Psoas muscle (tissue), 8 donors: ENCODE results near the gene EIF1. TPM values are rescaled to one million over a fixed set of nuclear protein-coding genes. Genes with fewer than 3 reads are reported as not detected.
"Not testable (repeated sequence)": the region's sequence is repeated elsewhere in the genome, so short reads cannot be mapped to it uniquely, and the experiment has no call there.

Experiments used
- ATAC-seq, 4 donors: fragments of 200-7000 bp; cut with Tn5 transposase; one replicate each; pipeline ENCODE4 v1.9.1; 2020; ENCODE audit warnings: moderate library complexity in 3 of 4, mild to moderate bottlenecking in 2 of 4
- DNase-seq, 2 donors: peaks; one replicate each; pipeline ENCODE4 v3.0.0-alpha.2; 2020
- H3K27ac ChIP-seq: fragments of 200-600 bp; one replicate; pipeline ENCODE4 v1.8.0; 2022
- H3K27me3 ChIP-seq, 3 donors: fragments of 200-600 bp in 1 of 3; one replicate each; pipeline versions ENCODE4 v1.6.1 to v1.8.0; 2013 to 2022; ENCODE audit warnings: low read length in 2 of 3, mild to moderate bottlenecking in 2 of 3, moderate library complexity in 1 of 3; ENCODE audit not compliant: insufficient read depth in 3 of 3
- H3K36me3 ChIP-seq, 2 donors: fragments of 200-600 bp in 1 of 2; one replicate each; pipeline versions ENCODE4 v1.6.1 to v1.8.0; 2013 to 2022; ENCODE audit warnings: low read depth in 1 of 2, mild to moderate bottlenecking in 1 of 2, moderate library complexity in 1 of 2; ENCODE audit not compliant: insufficient read depth in 1 of 2
- H3K4me1 ChIP-seq: fragments of 200-600 bp; one replicate; pipeline ENCODE4 v1.8.0; 2022
- H3K4me3 ChIP-seq: fragments of 200-600 bp; one replicate; pipeline ENCODE4 v1.8.0; 2022; ENCODE audit warnings: mild to moderate bottlenecking
- H3K9me3 ChIP-seq: fragments of 200-600 bp; one replicate; pipeline ENCODE4 v1.8.0; 2022
- WGBS, 3 donors: extraction: QIAGEN DNeasy Blood & Tissue Kit; methylation state at CpG; one replicate each; pipeline versions ENCODE4 v1.1.6 to v1.1.7; 2013; 5-methylcytosine and 5-hydroxymethylcytosine counted together
- intact Hi-C, 2 donors: fragments of 100-400 bp; cut with DNase I; formaldehyde crosslinking; loops; one replicate each; pipeline versions ENCODE4 v1.11.0 to v1.14.2; 2022
- polyA plus RNA-seq, 3 donors: library from polyadenylated mRNA; stranded (reverse); fragments of 200-250 nt; gene quantifications; one replicate each; pipeline ENCODE4 v1.2.3, GENCODE V29; 2013
- total RNA-seq, 4 donors: library from RNA; stranded (reverse); fragmentation: NEBNext Ultra II Directional in 2 of 4; extraction: Animal tissue kit (Norgen Biotek cat#: 25700) in 2 of 4; gene quantifications; one replicate each; pipeline versions ENCODE4 v1.2.1 to v1.2.4, GENCODE V29; 2021 to 2023
- TF ChIP-seq, protein P1 (sequence below): fragments of 200-600 bp; IDR thresholded peaks from one replicate; pipeline ENCODE4 v1.8.0; 2022; ENCODE audit warnings: antibody characterized with exemption
- donor health status: healthy with polysubstance abuse.
- donor health status: DM: no; HTN: no; CAD: no; lungs with moderate emphysema.
- donor health status: Bipolar disorder and iron deficiency.
- donor health status: healthy.
- donor health status: DM: yes; HTN: yes; CAD: no.
- donor health status: DM: no; HTN: no; CAD: no.
- donor health status: DM: no; HTN: no; CAD: no.
- donor health status: DM: yes; HTN: yes; CAD: no.

EIF1 gene
- total and polyA plus RNA-seq, 7 donors = 1,399 to 2,724 (median 1,788) TPM

DNA sequence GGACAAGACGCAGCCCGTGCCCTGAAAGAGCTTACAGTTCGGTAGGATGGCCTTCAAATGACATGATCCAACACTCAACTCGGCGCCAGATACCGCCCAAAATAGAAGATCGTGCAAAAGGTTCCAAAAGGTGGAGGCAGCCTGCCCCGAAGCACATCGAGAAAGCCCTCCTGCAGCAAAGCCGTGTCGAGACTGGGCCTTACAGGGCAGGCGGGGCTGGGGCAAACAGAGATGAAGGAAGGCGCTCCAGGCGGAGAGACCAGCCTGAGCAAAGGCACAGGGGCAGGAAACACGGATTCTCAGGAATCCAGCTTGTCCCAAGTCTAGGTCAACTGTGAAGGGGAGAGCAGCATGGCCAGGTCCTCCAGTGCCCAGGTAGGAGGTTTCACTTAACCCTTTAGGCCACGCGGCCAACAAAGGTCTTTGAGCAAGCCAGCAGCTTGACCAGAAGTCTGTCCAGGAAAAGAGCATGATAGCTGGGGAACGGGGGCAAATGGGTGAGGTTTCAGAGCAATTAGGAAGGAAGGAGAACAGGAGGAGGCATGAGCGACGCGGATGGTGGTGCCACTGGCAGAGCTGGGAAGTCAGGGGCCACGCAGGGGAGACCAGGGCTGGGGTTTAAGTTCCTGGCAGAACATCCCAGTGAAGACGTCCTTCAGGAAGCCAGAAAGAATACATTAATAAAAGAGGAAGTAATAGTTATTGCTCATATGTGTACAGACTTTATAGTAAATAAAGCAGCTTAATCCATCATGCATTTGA, 21.2 kb upstream of the EIF1 start:
- TF ChIP-seq, protein P1, sequence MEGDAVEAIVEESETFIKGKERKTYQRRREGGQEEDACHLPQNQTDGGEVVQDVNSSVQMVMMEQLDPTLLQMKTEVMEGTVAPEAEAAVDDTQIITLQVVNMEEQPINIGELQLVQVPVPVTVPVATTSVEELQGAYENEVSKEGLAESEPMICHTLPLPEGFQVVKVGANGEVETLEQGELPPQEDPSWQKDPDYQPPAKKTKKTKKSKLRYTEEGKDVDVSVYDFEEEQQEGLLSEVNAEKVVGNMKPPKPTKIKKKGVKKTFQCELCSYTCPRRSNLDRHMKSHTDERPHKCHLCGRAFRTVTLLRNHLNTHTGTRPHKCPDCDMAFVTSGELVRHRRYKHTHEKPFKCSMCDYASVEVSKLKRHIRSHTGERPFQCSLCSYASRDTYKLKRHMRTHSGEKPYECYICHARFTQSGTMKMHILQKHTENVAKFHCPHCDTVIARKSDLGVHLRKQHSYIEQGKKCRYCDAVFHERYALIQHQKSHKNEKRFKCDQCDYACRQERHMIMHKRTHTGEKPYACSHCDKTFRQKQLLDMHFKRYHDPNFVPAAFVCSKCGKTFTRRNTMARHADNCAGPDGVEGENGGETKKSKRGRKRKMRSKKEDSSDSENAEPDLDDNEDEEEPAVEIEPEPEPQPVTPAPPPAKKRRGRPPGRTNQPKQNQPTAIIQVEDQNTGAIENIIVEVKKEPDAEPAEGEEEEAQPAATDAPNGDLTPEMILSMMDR = no peak
- 48 to 52% (median 51%) methylated on average over 23 of the region's 23 CpGs for WGBS, 3 donors
- no peaks in the 10 kb centered on the region for H3K36me3 ChIP-seq
- H3K27ac ChIP-seq = peak overlapping the region; percentile 36
- H3K4me1 ChIP-seq = peaks cover 6% of the 10 kb centered on the region
- no peak overlapping the region for H3K4me3 ChIP-seq
- H3K9me3 ChIP-seq = no peaks in the 10 kb centered on the region
- peak in 1 of 2 donors; percentile 47 for DNase-seq
- ATAC-seq = no peak
- no peaks in the 10 kb centered on the region for H3K27me3 ChIP-seq
- intact Hi-C loops = loop anchor here (2.0 to 10.0 kb wide), 3 partner anchors 810 to 865 kb away; no protein-coding TSS in a partner anchor

DNA sequence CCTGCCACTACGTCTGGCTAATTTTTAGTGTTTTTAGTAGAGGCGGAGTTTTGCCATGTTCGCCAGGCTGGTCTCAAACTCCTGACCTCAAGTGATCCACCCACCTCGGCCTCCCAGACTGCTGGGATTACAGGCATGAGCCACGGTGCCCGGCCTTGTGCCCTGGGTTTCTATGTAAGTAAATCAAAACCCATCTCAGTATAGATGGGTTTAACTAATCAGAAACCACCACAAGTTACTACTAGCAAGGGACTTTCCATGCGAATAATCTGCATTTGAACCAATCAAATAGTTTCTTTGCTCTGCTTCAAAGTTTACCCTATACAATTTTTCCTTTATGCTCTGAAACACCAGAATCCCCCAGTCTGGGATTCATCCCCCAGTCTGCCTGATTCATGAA, 16.5 kb upstream of the EIF1 start:
- H3K4me1 ChIP-seq = no peaks in the 10 kb centered on the region
- H3K27me3 ChIP-seq = no peaks in the 10 kb centered on the region
- intact Hi-C loops = no loop called here
- no peaks in the 10 kb centered on the region for H3K36me3 ChIP-seq
- ATAC-seq = no peak
- TF ChIP-seq, protein P1 = no peak
- no peaks in the 10 kb centered on the region for H3K9me3 ChIP-seq
- no peak for DNase-seq
- H3K4me3 ChIP-seq = no peak overlapping the region
- H3K27ac ChIP-seq = no peak overlapping the region
- 87 to 94% (median 92%) methylated on average over 7 of the region's 7 CpGs for WGBS, 3 donors

DNA sequence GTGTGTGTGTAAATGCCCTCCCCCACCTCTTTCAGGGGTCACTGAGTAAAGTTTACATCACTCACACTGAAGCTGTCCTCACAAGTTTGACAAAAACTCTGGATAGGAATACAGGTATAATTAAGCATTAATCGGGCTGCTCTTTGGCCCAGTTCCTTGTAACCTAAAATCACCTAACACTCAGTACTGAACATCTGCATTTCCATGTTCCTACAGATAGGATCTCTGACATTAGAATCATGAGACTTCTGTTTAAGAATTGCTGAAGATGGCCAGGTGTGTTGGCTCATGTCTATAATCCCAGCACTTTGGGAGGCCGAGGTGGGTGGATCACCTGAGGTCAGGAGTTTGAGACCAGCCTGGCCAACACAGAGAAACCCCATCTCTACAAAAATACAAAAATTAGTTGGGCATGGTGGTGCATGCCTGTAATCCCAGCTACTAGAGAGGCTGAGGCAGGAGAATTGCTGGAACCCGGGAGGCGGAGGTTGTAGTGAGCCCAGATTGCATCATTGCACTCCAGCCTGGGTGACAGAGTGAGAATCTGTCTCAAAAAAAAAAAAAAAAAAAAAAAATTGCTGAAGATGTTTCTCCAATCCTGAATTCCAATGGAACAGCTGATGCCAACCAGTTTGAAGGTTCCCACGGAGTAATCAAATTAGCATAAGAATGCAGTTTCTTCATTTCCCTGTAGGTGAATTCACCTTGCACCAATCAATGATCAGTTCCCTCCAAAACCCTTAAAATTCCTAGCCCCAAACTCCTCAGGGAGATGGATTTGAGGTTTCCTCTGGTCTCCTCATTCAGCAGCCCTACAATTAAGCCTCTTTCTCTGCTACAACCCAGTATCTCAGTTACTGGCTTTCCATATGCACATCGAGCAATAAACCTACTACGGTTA, 13.3 kb upstream of the EIF1 start:
- not testable (repeated sequence) for H3K4me3 ChIP-seq, ATAC-seq, DNase-seq

DNA sequence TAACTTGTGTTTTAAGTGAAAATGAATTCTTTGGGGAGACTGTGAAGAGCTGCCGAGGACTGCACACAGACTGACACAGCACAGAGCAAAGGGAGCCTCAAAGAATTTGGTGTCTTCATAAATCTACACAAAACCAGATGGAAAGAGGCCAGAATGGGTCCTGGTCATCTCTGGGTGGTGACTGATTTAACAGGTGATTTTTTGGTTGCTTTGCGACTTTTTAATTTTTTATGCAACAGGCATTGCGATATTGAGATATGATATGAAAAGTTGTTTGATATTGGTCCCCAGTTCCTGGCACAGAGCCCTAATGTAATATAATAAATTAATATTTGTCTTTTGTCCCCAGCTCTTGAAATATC, 12.6 kb upstream of the EIF1 start:
- 52 to 74% (median 69%) methylated on average over 3 of the region's 3 CpGs for WGBS, 3 donors
- Histone ChIP-seq H3K4me3 (no peak overlapping the region), H3K27ac (no peak overlapping the region), H3K27me3 (no peaks in the 10 kb centered on the region), H3K9me3 (no peaks in the 10 kb centered on the region), H3K4me1 (no peaks in the 10 kb centered on the region), H3K36me3 (no peaks in the 10 kb centered on the region)
- intact Hi-C loops = no loop called here
- ATAC-seq = no peak
- DNase-seq = no peak
- TF ChIP-seq, protein P1 = no peak

More for the DNA sequence above, 13.3 kb upstream of the EIF1 start:
- H3K27ac ChIP-seq, H3K4me1 ChIP-seq, intact Hi-C loops, H3K9me3 ChIP-seq, H3K36me3 ChIP-seq, H3K27me3 ChIP-seq: not testable (repeated sequence)
- WGBS, 3 donors = 71 to 79% (median 73%) methylated on average over 7 of the region's 7 CpGs

DNA sequence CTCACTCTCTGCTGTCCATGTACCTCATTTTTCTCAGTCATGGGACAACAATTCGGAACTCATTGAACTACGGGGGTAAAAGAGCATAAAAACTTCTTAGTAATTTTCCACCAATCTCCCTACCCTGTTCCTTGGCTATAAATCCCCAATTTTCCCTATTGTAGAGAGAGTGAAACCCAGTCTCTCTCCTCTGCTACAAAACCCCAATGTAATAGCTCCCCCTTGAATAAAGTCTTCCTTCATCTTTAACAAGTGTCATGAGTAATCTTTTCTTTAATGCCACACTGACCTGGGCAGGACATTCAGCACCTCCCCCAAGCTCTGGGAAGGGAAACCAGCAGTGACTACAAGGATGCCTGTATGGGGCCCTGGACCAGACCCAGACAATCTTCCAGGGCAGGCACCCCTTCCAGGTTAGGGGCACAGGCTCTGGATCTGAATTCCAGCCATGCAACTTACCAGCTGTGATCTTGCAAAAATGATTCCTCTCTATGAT, 10.2 kb upstream of the EIF1 start:
- intact Hi-C loops = no loop called here
- peak overlapping the region; percentile 61 for H3K27ac ChIP-seq
- no peaks in the 10 kb centered on the region for H3K4me1 ChIP-seq
- H3K36me3 ChIP-seq = no peaks in the 10 kb centered on the region
- H3K27me3 ChIP-seq = no peaks in the 10 kb centered on the region
- 79 to 88% (median 86%) methylated on average over 2 of the region's 2 CpGs for WGBS, 3 donors
- ATAC-seq = peak in 2 of 4 donors; percentile 27 to 39
- peak overlapping the region; percentile 40 for H3K4me3 ChIP-seq
- no peaks in the 10 kb centered on the region for H3K9me3 ChIP-seq
- TF ChIP-seq, protein P1 = no peak
- DNase-seq = peak in 1 of 2 donors; percentile 18
